A549 (cell line): Measurements from ENCODE around the gene ESR1. TPM values are rescaled to one million over a fixed set of nuclear protein-coding genes. Genes with fewer than 3 reads are reported as not detected.

Experiments
- ATAC-seq, 2 experiments: fragments of 200-7000 bp in 1 of 2; fragments of >200 bp in 1 of 2; cut with Nextera tagmentation in 1 of 2; cut with Tn5 transposase in 1 of 2; 3 replicates each; pipeline versions ENCODE4 v1.8.0 to v1.9.1; 2018 to 2020; ENCODE audit warnings: mild to moderate bottlenecking in 1 of 2, moderate library complexity in 1 of 2
- CTCF ChIA-PET: fragments of 300-600 bp; sonication (Branson Sonifier 250); formaldehyde crosslinking; extraction: SDS; loops from one replicate; lab custom pipeline; 2021; ENCODE audit warnings: antibody characterized with exemption, inconsistent platforms; lab: Yijun Ruan, JAX
- POLR2A ChIA-PET: fragments of 350-600 bp; formaldehyde crosslinking; extraction: SDS; loops from one replicate; lab custom pipeline; 2021; ENCODE audit warnings: antibody characterized with exemption, inconsistent platforms; lab: Yijun Ruan, JAX
- DNase-seq, 2 experiments: peaks; one replicate each; pipeline versions ENCODE4 v3.0.0 to v3.0.0-alpha.2; 2011 to 2016; ENCODE audit warnings: low read depth in 1 of 2, low spot score in 1 of 2
- FAIRE-seq: peaks from 2 replicates; lab custom pipeline; 2011; peaks lifted over from hg19 to GRCh38; lab: Jason Lieb, UNC
- H3K27ac ChIP-seq, 2 experiments: fragments of >200 bp; sonication (Bioruptor Twin); formaldehyde crosslinking; 3 replicates each; pipeline ENCODE4 v1.5.1; 2016 to 2017
- H3K4me1 ChIP-seq: fragments of >200 bp; sonication (Bioruptor Twin); formaldehyde crosslinking; 3 replicates; pipeline ENCODE4 v1.6.1; 2016
- H3K4me2 ChIP-seq: fragments of >200 bp; sonication (Bioruptor Twin); formaldehyde crosslinking; 3 replicates; pipeline ENCODE4 v1.6.1; 2016
- H3K4me3 ChIP-seq: fragments of >200 bp; sonication (Bioruptor Twin); formaldehyde crosslinking; 3 replicates; pipeline ENCODE4 v1.5.1; 2016
- H3K9me3 ChIP-seq: fragments of >200 bp; sonication (Bioruptor Twin); formaldehyde crosslinking; 3 replicates; pipeline ENCODE4 v1.6.1; 2016
- CBX2 ChIP-seq: fragments of 200-600 bp; sonication (generic); IDR thresholded peaks from 2 replicates; pipeline ENCODE4 v1.6.1; 2016; ENCODE audit warnings: low read depth, mild to moderate bottlenecking, borderline replicate concordance
- CBX8 ChIP-seq: fragments of 200-600 bp; sonication (generic); IDR thresholded peaks from 2 replicates; pipeline ENCODE4 v1.6.1; 2016
- EP300 ChIP-seq, 2 experiments: fragments of >200 bp; sonication (Bioruptor Twin); formaldehyde crosslinking; IDR thresholded peaks; 2 replicates in 1 of 2; 3 replicates in 1 of 2; pipeline ENCODE4 v1.6.1; 2016 to 2017
- HOXA7 ChIP-seq: fragments of 250-450 bp; sonication (Bioruptor Pico); IDR thresholded peaks from 2 replicates; pipeline ENCODE4 v1.5.0; 2020; ENCODE audit warnings: mild to moderate bottlenecking, moderate library complexity
- JUN ChIP-seq, 2 experiments: fragments of >200 bp; sonication (Bioruptor Twin); formaldehyde crosslinking; IDR thresholded peaks; 2 replicates in 1 of 2; 3 replicates in 1 of 2; pipeline ENCODE4 v1.6.1; 2016 to 2017
- MYC ChIP-seq: IDR thresholded peaks from 2 replicates; pipeline ENCODE4 v1.6.1; 2012; ENCODE audit warnings: mild to moderate bottlenecking, inconsistent platforms, low read length, improper control_type of control experiment, borderline replicate concordance
- RAD21 ChIP-seq, 2 experiments: fragments of >200 bp in 1 of 2; sonication (Bioruptor Twin) in 1 of 2; formaldehyde crosslinking in 1 of 2; IDR thresholded peaks in 1 of 2; conservative IDR thresholded peaks in 1 of 2; 2 replicates in 1 of 2; 3 replicates in 1 of 2; pipeline ENCODE4 v1.6.1; 2012 to 2018; ENCODE audit warnings: inconsistent platforms in 1 of 2
- RARB ChIP-seq: fragments of 250-450 bp; sonication (Bioruptor Pico); IDR thresholded peaks from 2 replicates; pipeline ENCODE4 v1.8.0; 2021; ENCODE audit warnings: mild to moderate bottlenecking, moderate library complexity
- SMC3 ChIP-seq: fragments of >200 bp; sonication (Bioruptor Twin); formaldehyde crosslinking; IDR thresholded peaks from 3 replicates; pipeline ENCODE4 v1.6.1; 2018; ENCODE audit warnings: inconsistent platforms
- ZNF302 ChIP-seq: fragments of 250-450 bp; sonication (Bioruptor Pico); IDR thresholded peaks from 2 replicates; pipeline ENCODE4 v1.9.0; 2021; ENCODE audit warnings: inconsistent platforms, mild to moderate bottlenecking, moderate library complexity
- WGBS: methylation state at CpG from one replicate; pipeline ENCODE4 v1.1.6; 2017; ENCODE audit errors: missing lambda C conversion rate; 5-methylcytosine and 5-hydroxymethylcytosine counted together
- polyA plus RNA-seq, 4 experiments: library from polyadenylated mRNA; depleted of rRNA in 3 of 4; stranded (reverse); fragments of >200 nt; fragmentation: RNase III in 1 of 4; extraction: RNeasy Plus Mini Kit Qiagen cat#74134 plus additional on column Dnase treatment in 1 of 4; gene quantifications; 2 replicates in 3 of 4; 3 replicates in 1 of 4; pipeline ENCODE4 v1.2.3, GENCODE V29; 2011 to 2017
- TF ChIP-seq, protein P1 (sequence below): fragments of 250-450 bp; sonication (Bioruptor Pico); IDR thresholded peaks from 2 replicates; pipeline ENCODE4 v1.5.0; 2020; ENCODE audit warnings: low read depth, mild to moderate bottlenecking, moderate library complexity
- TF ChIP-seq, protein P2 (sequence below): fragments of >200 bp; sonication (Bioruptor Twin); formaldehyde crosslinking; IDR thresholded peaks from 3 replicates; pipeline ENCODE4 v1.6.1; 2016
- TF ChIP-seq, protein P3 (sequence below): fragments of 200-600 bp; sonication (generic); IDR thresholded peaks from 2 replicates; pipeline ENCODE4 v1.6.1; 2016; ENCODE audit warnings: antibody characterized with exemption, mild to moderate bottlenecking, moderate library complexity
- TF ChIP-seq, protein P4 (sequence below): fragments of >200 bp; sonication (Bioruptor Twin); formaldehyde crosslinking; IDR thresholded peaks from 3 replicates; pipeline ENCODE4 v1.5.1; 2016
- TF ChIP-seq, protein P5 (sequence below): fragments of 250-450 bp; sonication (Bioruptor Pico); IDR thresholded peaks from 2 replicates; pipeline ENCODE4 v1.5.0; 2021; ENCODE audit warnings: mild to moderate bottlenecking, moderate library complexity, borderline replicate concordance
- TF ChIP-seq, protein P6 (sequence below): fragments of >200 bp; sonication (Bioruptor Twin); formaldehyde crosslinking; IDR thresholded peaks from 2 replicates; pipeline ENCODE4 v1.6.1; 2016

ESR1 gene
- polyA plus RNA-seq, 2 of the 4 experiments (the other 2 are of a cell fraction) = not detected

DNA sequence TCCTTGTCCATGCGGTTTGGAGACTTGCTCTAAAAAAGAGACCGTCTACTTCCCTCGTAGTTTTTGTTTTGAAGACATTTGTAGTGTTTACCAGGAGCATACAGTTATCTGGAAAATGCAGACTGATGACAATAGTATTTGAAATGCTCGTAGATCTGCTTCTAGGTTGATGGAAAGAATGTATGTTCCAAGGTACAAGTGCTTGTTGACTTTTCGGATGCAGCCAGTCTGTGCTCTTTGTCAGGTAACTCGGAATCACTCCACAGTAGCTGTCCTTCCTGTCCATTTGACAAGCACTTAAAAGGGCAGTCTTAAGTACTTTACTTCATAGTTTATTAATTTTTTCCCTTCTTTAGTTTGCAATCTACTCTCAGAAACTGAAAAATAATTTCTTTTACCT is 194.8 kb downstream of the ESR1 start:
- ATAC-seq = no peak
- Histone ChIP-seq H3K9me3 (no peaks in the 10 kb centered on the region), H3K4me1 (no peaks in the 10 kb centered on the region), H3K4me2 (no peak overlapping the region), H3K4me3 (no peak overlapping the region), H3K27ac (no peak overlapping the region)
- WGBS = 27% methylated on average over 6 of the region's 6 CpGs
- no peak for DNase-seq
- POLR2A ChIA-PET = no interaction called here
- no peak for FAIRE-seq
- CTCF ChIA-PET = no interaction called here
- TF ChIP-seq, protein P1, sequence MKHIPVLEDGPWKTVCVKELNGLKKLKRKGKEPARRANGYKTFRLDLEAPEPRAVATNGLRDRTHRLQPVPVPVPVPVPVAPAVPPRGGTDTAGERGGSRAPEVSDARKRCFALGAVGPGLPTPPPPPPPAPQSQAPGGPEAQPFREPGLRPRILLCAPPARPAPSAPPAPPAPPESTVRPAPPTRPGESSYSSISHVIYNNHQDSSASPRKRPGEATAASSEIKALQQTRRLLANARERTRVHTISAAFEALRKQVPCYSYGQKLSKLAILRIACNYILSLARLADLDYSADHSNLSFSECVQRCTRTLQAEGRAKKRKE (CRISPR knock-in tag) = no peak
- no peak for TF ChIP-seq SMC3
- no peak for TF ChIP-seq EP300 (IDR thresholded peaks at IDR 0.05)
- TF ChIP-seq, protein P2, sequence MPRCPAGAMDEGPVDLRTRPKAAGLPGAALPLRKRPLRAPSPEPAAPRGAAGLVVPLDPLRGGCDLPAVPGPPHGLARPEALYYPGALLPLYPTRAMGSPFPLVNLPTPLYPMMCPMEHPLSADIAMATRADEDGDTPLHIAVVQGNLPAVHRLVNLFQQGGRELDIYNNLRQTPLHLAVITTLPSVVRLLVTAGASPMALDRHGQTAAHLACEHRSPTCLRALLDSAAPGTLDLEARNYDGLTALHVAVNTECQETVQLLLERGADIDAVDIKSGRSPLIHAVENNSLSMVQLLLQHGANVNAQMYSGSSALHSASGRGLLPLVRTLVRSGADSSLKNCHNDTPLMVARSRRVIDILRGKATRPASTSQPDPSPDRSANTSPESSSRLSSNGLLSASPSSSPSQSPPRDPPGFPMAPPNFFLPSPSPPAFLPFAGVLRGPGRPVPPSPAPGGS = no peak
- TF ChIP-seq CBX2 = no peak
- TF ChIP-seq ZNF302 (CRISPR knock-in tag) = no peak
- TF ChIP-seq, protein P3, sequence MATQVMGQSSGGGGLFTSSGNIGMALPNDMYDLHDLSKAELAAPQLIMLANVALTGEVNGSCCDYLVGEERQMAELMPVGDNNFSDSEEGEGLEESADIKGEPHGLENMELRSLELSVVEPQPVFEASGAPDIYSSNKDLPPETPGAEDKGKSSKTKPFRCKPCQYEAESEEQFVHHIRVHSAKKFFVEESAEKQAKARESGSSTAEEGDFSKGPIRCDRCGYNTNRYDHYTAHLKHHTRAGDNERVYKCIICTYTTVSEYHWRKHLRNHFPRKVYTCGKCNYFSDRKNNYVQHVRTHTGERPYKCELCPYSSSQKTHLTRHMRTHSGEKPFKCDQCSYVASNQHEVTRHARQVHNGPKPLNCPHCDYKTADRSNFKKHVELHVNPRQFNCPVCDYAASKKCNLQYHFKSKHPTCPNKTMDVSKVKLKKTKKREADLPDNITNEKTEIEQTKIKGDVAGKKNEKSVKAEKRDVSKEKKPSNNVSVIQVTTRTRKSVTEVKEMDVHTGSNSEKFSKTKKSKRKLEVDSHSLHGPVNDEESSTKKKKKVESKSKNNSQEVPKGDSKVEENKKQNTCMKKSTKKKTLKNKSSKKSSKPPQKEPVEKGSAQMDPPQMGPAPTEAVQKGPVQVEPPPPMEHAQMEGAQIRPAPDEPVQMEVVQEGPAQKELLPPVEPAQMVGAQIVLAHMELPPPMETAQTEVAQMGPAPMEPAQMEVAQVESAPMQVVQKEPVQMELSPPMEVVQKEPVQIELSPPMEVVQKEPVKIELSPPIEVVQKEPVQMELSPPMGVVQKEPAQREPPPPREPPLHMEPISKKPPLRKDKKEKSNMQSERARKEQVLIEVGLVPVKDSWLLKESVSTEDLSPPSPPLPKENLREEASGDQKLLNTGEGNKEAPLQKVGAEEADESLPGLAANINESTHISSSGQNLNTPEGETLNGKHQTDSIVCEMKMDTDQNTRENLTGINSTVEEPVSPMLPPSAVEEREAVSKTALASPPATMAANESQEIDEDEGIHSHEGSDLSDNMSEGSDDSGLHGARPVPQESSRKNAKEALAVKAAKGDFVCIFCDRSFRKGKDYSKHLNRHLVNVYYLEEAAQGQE = no peak
- TF ChIP-seq RARB (CRISPR knock-in tag) = no peak
- TF ChIP-seq, protein P4, sequence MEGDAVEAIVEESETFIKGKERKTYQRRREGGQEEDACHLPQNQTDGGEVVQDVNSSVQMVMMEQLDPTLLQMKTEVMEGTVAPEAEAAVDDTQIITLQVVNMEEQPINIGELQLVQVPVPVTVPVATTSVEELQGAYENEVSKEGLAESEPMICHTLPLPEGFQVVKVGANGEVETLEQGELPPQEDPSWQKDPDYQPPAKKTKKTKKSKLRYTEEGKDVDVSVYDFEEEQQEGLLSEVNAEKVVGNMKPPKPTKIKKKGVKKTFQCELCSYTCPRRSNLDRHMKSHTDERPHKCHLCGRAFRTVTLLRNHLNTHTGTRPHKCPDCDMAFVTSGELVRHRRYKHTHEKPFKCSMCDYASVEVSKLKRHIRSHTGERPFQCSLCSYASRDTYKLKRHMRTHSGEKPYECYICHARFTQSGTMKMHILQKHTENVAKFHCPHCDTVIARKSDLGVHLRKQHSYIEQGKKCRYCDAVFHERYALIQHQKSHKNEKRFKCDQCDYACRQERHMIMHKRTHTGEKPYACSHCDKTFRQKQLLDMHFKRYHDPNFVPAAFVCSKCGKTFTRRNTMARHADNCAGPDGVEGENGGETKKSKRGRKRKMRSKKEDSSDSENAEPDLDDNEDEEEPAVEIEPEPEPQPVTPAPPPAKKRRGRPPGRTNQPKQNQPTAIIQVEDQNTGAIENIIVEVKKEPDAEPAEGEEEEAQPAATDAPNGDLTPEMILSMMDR = no peak
- TF ChIP-seq, protein P5, sequence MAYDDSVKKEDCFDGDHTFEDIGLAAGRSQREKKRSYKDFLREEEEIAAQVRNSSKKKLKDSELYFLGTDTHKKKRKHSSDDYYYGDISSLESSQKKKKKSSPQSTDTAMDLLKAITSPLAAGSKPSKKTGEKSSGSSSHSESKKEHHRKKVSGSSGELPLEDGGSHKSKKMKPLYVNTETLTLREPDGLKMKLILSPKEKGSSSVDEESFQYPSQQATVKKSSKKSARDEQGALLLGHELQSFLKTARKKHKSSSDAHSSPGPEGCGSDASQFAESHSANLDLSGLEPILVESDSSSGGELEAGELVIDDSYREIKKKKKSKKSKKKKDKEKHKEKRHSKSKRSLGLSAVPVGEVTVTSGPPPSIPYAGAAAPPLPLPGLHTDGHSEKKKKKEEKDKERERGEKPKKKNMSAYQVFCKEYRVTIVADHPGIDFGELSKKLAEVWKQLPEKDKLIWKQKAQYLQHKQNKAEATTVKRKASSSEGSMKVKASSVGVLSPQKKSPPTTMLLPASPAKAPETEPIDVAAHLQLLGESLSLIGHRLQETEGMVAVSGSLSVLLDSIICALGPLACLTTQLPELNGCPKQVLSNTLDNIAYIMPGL (CRISPR knock-in tag) = no peak
- TF ChIP-seq, protein P6, sequence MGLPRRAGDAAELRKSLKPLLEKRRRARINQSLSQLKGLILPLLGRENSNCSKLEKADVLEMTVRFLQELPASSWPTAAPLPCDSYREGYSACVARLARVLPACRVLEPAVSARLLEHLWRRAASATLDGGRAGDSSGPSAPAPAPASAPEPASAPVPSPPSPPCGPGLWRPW = no peak
- TF ChIP-seq MYC = no peak
- no peak for TF ChIP-seq CBX8
- no peak for TF ChIP-seq JUN (IDR thresholded peaks at IDR 0.05)
- no peak for TF ChIP-seq HOXA7

DNA sequence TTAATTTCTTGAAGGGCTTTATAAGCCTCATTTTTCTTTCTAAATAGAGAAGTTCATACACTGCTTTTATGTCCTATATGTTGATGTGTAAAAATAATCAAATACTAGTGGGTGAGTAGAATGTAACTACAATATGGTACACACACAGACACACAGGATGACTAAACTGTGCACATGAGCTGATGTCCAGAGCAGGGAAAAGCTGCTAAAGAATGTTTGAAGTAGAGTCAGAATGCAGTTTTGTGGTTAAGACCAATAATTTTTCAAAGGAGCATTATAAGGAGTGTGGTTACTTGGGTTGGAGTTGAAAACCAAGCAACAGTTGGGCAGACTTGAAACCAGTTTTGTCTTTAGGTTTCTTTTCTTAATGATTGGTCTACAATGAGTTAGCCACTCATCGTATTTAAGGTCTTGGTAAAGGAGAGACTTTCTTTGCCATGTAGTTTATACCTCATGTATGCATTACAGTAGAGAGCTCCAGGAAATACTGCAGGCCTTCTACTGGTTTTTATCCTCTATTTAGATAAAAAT is 196.6 kb downstream of the ESR1 start:
- Histone ChIP-seq H3K4me3 (no peak overlapping the region), H3K4me2 (no peak overlapping the region), H3K27ac (no peak overlapping the region), H3K4me1 (no peaks in the 10 kb centered on the region), H3K9me3 (no peaks in the 10 kb centered on the region)
- WGBS = 18% methylated on average over 1 of the region's 1 CpG
- no peak for ATAC-seq
- TF ChIP-seq, protein P6 = no peak
- TF ChIP-seq, protein P1 (CRISPR knock-in tag) = no peak
- TF ChIP-seq RAD21 (conservative IDR thresholded peaks at IDR 0.05 in 1 of 2, IDR thresholded peaks at IDR 0.05 in 1 of 2) = no peak
- ChIA-PET POLR2A (no interaction called here), CTCF (no interaction called here)
- DNase-seq = no peak
- no peak for FAIRE-seq
